Smooth muscle cell (in vitro differentiated cells): ENCODE measurements around the gene ABCG1. TPM values are rescaled to one million over a fixed set of nuclear protein-coding genes. Genes with fewer than 3 reads are reported as not detected.

Source experiments
- DNase-seq: peaks from one replicate; lab custom pipeline; 2025; ENCODE audit not compliant: unreplicated experiment; lab: John Stamatoyannopoulos, UW
- H2AFZ ChIP-seq: fragments of 200-600 bp; sonication (generic); 2 replicates; pipeline ENCODE4 v1.6.0; 2016; ENCODE audit warnings: antibody characterized with exemption, low read depth, mild to moderate bottlenecking
- H3F3A ChIP-seq: fragments of 200-600 bp; sonication (generic); 2 replicates; pipeline ENCODE4 v1.6.0; 2017; ENCODE audit warnings: antibody characterized with exemption, low read depth
- H3K27ac ChIP-seq: fragments of 200-600 bp; sonication (generic); 2 replicates; pipeline ENCODE4 v1.5.1; 2016; ENCODE audit warnings: low read depth, mild to moderate bottlenecking
- H3K27me3 ChIP-seq: fragments of 200-600 bp; sonication (generic); 2 replicates; pipeline ENCODE4 v1.6.1; 2016; ENCODE audit warnings: low read depth, mild to moderate bottlenecking
- H3K36me3 ChIP-seq: fragments of 200-600 bp; sonication (generic); 2 replicates; pipeline ENCODE4 v1.5.1; 2016; ENCODE audit warnings: low read depth
- H3K4me1 ChIP-seq: fragments of 200-600 bp; sonication (generic); 2 replicates; pipeline ENCODE4 v1.5.1; 2016; ENCODE audit warnings: low read depth
- H3K4me2 ChIP-seq: fragments of 200-600 bp; sonication (generic); 2 replicates; pipeline ENCODE4 v1.6.0; 2016; ENCODE audit warnings: mild to moderate bottlenecking
- H3K4me3 ChIP-seq: fragments of 200-600 bp; sonication (generic); 2 replicates; pipeline ENCODE4 v1.5.1; 2016; ENCODE audit warnings: mild to moderate bottlenecking
- H3K79me2 ChIP-seq: fragments of 200-600 bp; sonication (generic); 2 replicates; pipeline ENCODE4 v1.6.0; 2016; ENCODE audit warnings: low read depth, mild to moderate bottlenecking
- H3K9ac ChIP-seq: fragments of 200-600 bp; sonication (generic); 2 replicates; pipeline ENCODE4 v1.6.0; 2016; ENCODE audit warnings: low read depth
- H3K9me3 ChIP-seq: fragments of 200-600 bp; sonication (generic); replicated peaks from 2 replicates; pipeline ENCODE4 v1.5.1; 2016; ENCODE audit warnings: low read depth
- H4K20me1 ChIP-seq: fragments of 200-600 bp; sonication (generic); 2 replicates; pipeline ENCODE4 v1.6.0; 2016; ENCODE audit warnings: low read depth
- WGBS: methylation state at CpG from one replicate; pipeline ENCODE4 v1.1.7; 2016; ENCODE audit warnings: low lambda C conversion rate; 5-methylcytosine and 5-hydroxymethylcytosine counted together
- polyA plus RNA-seq: library from polyadenylated mRNA; unstranded; fragments of >200 nt; fragmentation: Nextera tagmentation; extraction: Ambion mirVana; gene quantifications from 2 replicates; pipeline ENCODE4 v1.2.1, GENCODE V29; 2016
- total RNA-seq: library from RNA; depleted of rRNA; stranded (reverse); fragments of >200 nt; gene quantifications from 2 replicates; pipeline ENCODE4 v1.2.3, GENCODE V29; 2014
- TF ChIP-seq, protein P1 (sequence below): fragments of 200-600 bp; sonication (generic); IDR thresholded peaks from 2 replicates; pipeline ENCODE4 v1.5.1; 2017; ENCODE audit warnings: borderline replicate concordance, mild to moderate bottlenecking, antibody characterized with exemption; ENCODE audit not compliant: insufficient read depth, poor library complexity, severe bottlenecking

ABCG1 gene
- total and polyA plus RNA-seq, 2 experiments from 2014 or later, result 0.55 to 2.9 TPM

GRCh38 chr21:42172596-42173483 lies 46.1 kb upstream of the ABCG1 start:
- H3K36me3 ChIP-seq, result no peaks in the 10 kb centered on the region

GRCh38 chr21:42174173-42174572 lies 44.8 kb upstream of the ABCG1 start:
- TF ChIP-seq, protein P1, sequence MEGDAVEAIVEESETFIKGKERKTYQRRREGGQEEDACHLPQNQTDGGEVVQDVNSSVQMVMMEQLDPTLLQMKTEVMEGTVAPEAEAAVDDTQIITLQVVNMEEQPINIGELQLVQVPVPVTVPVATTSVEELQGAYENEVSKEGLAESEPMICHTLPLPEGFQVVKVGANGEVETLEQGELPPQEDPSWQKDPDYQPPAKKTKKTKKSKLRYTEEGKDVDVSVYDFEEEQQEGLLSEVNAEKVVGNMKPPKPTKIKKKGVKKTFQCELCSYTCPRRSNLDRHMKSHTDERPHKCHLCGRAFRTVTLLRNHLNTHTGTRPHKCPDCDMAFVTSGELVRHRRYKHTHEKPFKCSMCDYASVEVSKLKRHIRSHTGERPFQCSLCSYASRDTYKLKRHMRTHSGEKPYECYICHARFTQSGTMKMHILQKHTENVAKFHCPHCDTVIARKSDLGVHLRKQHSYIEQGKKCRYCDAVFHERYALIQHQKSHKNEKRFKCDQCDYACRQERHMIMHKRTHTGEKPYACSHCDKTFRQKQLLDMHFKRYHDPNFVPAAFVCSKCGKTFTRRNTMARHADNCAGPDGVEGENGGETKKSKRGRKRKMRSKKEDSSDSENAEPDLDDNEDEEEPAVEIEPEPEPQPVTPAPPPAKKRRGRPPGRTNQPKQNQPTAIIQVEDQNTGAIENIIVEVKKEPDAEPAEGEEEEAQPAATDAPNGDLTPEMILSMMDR, result no peak
- Histone ChIP-seq H3K27ac (no peak overlapping the region), H3K4me1 (no peaks in the 10 kb centered on the region), H3K36me3 (no peaks in the 10 kb centered on the region), H2AFZ (no peak overlapping the region), H4K20me1 (no peaks in the 10 kb centered on the region), H3K4me3 (no peak overlapping the region), H3F3A (no peaks in the 10 kb centered on the region), H3K79me2 (no peaks in the 10 kb centered on the region), H3K9ac (no peak overlapping the region), H3K9me3 (no peaks in the 10 kb centered on the region), H3K27me3 (peaks cover 21% of the 10 kb centered on the region), H3K4me2 (no peak overlapping the region)
- no peak for DNase-seq
- 92% methylated on average over 4 of the region's 4 CpGs for WGBS

More at GRCh38 chr21:42172596-42173483, 46.1 kb upstream of the ABCG1 start:
- Histone ChIP-seq H3F3A (no peaks in the 10 kb centered on the region), H2AFZ (no peak overlapping the region), H3K9ac (no peak overlapping the region), H3K4me2 (no peak overlapping the region), H4K20me1 (no peaks in the 10 kb centered on the region), H3K27me3 (peaks cover 15% of the 10 kb centered on the region), H3K27ac (no peak overlapping the region), H3K4me3 (no peak overlapping the region), H3K4me1 (no peaks in the 10 kb centered on the region), H3K79me2 (no peaks in the 10 kb centered on the region), H3K9me3 (no peaks in the 10 kb centered on the region)
- whole genome bisulfite sequencing, result 96% methylated on average over 40 of the region's 40 CpGs
- no peak for DNase-seq
- TF ChIP-seq, protein P1, result no peak

GRCh38 chr21:42175110-42175710 lies 43.7 kb upstream of the ABCG1 start:
- Histone ChIP-seq H3K79me2 (no peaks in the 10 kb centered on the region), H3K9ac (no peak overlapping the region), H3K4me1 (peaks cover 4% of the 10 kb centered on the region), H3K36me3 (no peaks in the 10 kb centered on the region), H3K4me3 (no peak overlapping the region), H2AFZ (no peak overlapping the region), H3K4me2 (no peak overlapping the region), H3K27ac (no peak overlapping the region), H3F3A (no peaks in the 10 kb centered on the region), H3K27me3 (peaks cover 21% of the 10 kb centered on the region), H3K9me3 (no peaks in the 10 kb centered on the region), H4K20me1 (no peaks in the 10 kb centered on the region)
- DNase-seq, result no peak
- WGBS, result 94% methylated on average over 6 of the region's 6 CpGs
- TF ChIP-seq, protein P1, result no peak
